Measurements from ENCODE around the gene TARP.
A peak's percentile ranks its signal among the peaks of the same experiment; 100 is the strongest.

The TARP gene

DNA sequence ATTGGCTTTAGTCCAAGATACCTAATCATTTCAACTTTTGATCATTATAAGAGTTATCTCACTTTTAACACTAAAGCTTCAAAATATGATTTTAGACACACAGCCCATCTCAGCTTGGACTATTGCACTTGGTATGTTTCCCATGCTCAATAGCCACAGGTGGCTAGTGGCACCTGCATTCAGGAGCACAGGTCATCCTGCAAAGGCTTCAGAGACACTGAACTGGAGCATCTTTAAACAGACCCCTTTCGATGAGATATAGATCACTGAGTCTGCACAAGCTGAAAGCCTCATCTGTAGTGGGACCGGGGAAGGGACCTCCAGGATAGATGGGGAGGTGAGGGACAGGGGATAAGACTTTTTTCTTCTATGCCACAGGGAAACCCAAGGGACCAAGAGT, 48.5 kb upstream of the TARP start:
- intact Hi-C loops (cut with micrococcal nuclease), result no loop called here

More for the DNA sequence above, 48.5 kb upstream of the TARP start:
- H4K8ac ChIP-seq (ENCODE audit: low read depth in 2 of 2, low read length in 2 of 2), result no peak overlapping the region
- no peak overlapping the region for H2BK15ac ChIP-seq (ENCODE audit: low read depth, low read length)
- no peak overlapping the region for H4K5ac ChIP-seq (ENCODE audit: low read depth, low read length)
- DNase-seq, result no peak
- no CpG with 5 or more reads among the region's 2 CpGs for WGBS, 2 experiments (ENCODE audit: extremely low coverage in 2 of 2, insufficient read length in 1 of 2)
- H3K9ac ChIP-seq (ENCODE audit: low read depth, low read length), result no peak overlapping the region
- no peak overlapping the region for H3K27ac ChIP-seq (ENCODE audit: insufficient read depth, low read length)
- no peak overlapping the region for H3K4me3 ChIP-seq (ENCODE audit: insufficient read depth, low read depth, low read length)
- no peak overlapping the region for H2AK5ac ChIP-seq (ENCODE audit: low read depth, low read length)
- dilution Hi-C loops (cut with HindIII; ENCODE audit: low sequenced_read_pairs, unreplicated experiment), result no loop called here
- CTCF ChIA-PET, result interaction anchor here (0.6 to 1.4 kb wide), 4 partner anchors 12 to 104 kb away, joined by 3 to 12 read pairs (median 5); no protein-coding TSS in a partner anchor
- H3K36me3 ChIP-seq (ENCODE audit: control insufficient read depth, insufficient read depth, low read length), result no peaks in the 10 kb centered on the region
- H3K23ac ChIP-seq (ENCODE audit: low read depth, low read length), result no peak overlapping the region
- in situ Hi-C loops (cut with MboI; ENCODE audit: low sequenced_read_pairs), result no loop called here
- peak overlapping the region; percentile 29; the same call in 1 of the 2 replicates for H2BK20ac ChIP-seq (ENCODE audit: low read depth, low read length)
- H2BK5ac ChIP-seq (ENCODE audit: low read depth, low read length, poor library complexity, severe bottlenecking), result no peak overlapping the region
- no peaks in the 10 kb centered on the region for H3K79me1 ChIP-seq (ENCODE audit: low read depth in 1 of 2, low read length in 2 of 2)
- peaks cover 3% of the 10 kb centered on the region for H3K27me3 ChIP-seq (ENCODE audit: control insufficient read depth, insufficient read depth, low read length)
- no peaks in the 10 kb centered on the region for H3K9me3 ChIP-seq (ENCODE audit: control insufficient read depth, insufficient read depth, low read length)
- no peak overlapping the region for H3K4me2 ChIP-seq (ENCODE audit: low read depth, low read length)
- H3K56ac ChIP-seq (ENCODE audit: extremely low read depth, insufficient read depth, low read length), result no peak overlapping the region
- no TSS peak for BruUV-seq (replicated peaks)
- H2BK120ac ChIP-seq (ENCODE audit: low read depth, low read length), result peak overlapping the region; percentile 35; the same call in 1 of the 2 replicates
- peaks cover 6% of the 10 kb centered on the region; the same call in 1 of the 2 replicates for H3K4me1 ChIP-seq (ENCODE audit: control insufficient read depth, insufficient read depth, low read length)
- peak overlapping the region; percentile 26; the same call in 1 of the 2 replicates for H3K4ac ChIP-seq (ENCODE audit: low read depth, low read length)
- POLR2A ChIA-PET (ENCODE audit: unreplicated experiment), result no interaction called here
- TF ChIP-seq CHD1 (IDR thresholded peaks at IDR 0.05; ENCODE audit: low read depth, low read length) (no peak), MAFK (IDR thresholded peaks at IDR 0.05; ENCODE audit: low read depth, low read length) (no peak), BHLHE40 (IDR thresholded peaks at IDR 0.05; ENCODE audit: low read depth, low read length) (no peak), RFX5 (IDR thresholded peaks at IDR 0.05; ENCODE audit: low read depth, low read length) (no peak), SMC3 (IDR thresholded peaks at IDR 0.05; ENCODE audit: low read depth, low read length) (no peak), CEBPB (IDR thresholded peaks at IDR 0.05; ENCODE audit: low read depth, low read length) (no peak), POLR2A (IDR thresholded peaks at IDR 0.05; ENCODE audit: low read depth, low read length) (no peak), NFE2L2 (IDR thresholded peaks at IDR 0.05; ENCODE audit: low read depth, low read length) (no peak), RCOR1 (IDR thresholded peaks at IDR 0.05; ENCODE audit: insufficient replicate concordance, low read length) (no peak)
- TF ChIP-seq, protein P1, sequence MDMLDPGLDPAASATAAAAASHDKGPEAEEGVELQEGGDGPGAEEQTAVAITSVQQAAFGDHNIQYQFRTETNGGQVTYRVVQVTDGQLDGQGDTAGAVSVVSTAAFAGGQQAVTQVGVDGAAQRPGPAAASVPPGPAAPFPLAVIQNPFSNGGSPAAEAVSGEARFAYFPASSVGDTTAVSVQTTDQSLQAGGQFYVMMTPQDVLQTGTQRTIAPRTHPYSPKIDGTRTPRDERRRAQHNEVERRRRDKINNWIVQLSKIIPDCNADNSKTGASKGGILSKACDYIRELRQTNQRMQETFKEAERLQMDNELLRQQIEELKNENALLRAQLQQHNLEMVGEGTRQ (IDR thresholded peaks at IDR 0.05; ENCODE audit: low read depth, low read length), result no peak
- TF ChIP-seq, protein P2, sequence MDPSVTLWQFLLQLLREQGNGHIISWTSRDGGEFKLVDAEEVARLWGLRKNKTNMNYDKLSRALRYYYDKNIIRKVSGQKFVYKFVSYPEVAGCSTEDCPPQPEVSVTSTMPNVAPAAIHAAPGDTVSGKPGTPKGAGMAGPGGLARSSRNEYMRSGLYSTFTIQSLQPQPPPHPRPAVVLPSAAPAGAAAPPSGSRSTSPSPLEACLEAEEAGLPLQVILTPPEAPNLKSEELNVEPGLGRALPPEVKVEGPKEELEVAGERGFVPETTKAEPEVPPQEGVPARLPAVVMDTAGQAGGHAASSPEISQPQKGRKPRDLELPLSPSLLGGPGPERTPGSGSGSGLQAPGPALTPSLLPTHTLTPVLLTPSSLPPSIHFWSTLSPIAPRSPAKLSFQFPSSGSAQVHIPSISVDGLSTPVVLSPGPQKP (IDR thresholded peaks at IDR 0.05; ENCODE audit: borderline replicate concordance, low read depth, low read length), result no peak
- TF ChIP-seq, protein P3, sequence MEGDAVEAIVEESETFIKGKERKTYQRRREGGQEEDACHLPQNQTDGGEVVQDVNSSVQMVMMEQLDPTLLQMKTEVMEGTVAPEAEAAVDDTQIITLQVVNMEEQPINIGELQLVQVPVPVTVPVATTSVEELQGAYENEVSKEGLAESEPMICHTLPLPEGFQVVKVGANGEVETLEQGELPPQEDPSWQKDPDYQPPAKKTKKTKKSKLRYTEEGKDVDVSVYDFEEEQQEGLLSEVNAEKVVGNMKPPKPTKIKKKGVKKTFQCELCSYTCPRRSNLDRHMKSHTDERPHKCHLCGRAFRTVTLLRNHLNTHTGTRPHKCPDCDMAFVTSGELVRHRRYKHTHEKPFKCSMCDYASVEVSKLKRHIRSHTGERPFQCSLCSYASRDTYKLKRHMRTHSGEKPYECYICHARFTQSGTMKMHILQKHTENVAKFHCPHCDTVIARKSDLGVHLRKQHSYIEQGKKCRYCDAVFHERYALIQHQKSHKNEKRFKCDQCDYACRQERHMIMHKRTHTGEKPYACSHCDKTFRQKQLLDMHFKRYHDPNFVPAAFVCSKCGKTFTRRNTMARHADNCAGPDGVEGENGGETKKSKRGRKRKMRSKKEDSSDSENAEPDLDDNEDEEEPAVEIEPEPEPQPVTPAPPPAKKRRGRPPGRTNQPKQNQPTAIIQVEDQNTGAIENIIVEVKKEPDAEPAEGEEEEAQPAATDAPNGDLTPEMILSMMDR (conservative IDR thresholded peaks at IDR 0.05; ENCODE audit: low read depth, low read length), result no peak
- H2AK9ac ChIP-seq (replicated peaks; ENCODE audit: low read depth, low read length, poor library complexity), result peak overlapping the region; percentile 44
- H3K18ac ChIP-seq (ENCODE audit: low read depth, low read length), result no peak overlapping the region
- H2AFZ ChIP-seq (replicated peaks; ENCODE audit: low read length, poor library complexity), result no peak overlapping the region
- peak overlapping the region; percentile 5; the same call in 1 of the 2 replicates for H4K91ac ChIP-seq (ENCODE audit: insufficient read depth, low read depth, low read length)
- ATAC-seq (ENCODE audit: low read depth), result no peak
- H4K20me1 ChIP-seq (ENCODE audit: insufficient read depth, low read length), result no peaks in the 10 kb centered on the region
- H3K9me1 ChIP-seq (ENCODE audit: insufficient read depth, low read length), result peaks cover 15% of the 10 kb centered on the region; the same call in 1 of the 2 replicates
- no peak overlapping the region for H3K14ac ChIP-seq (replicated peaks; ENCODE audit: low read depth, low read length)
